Natural killer cell treated with Interleukin-12 subunit alpha and Interleukin-12 subunit beta and Interleukin-15 and Interleukin-18, amount 100 ng/mL, for 72 hours (primary cell): ENCODE results near the gene GAPVD1. TPM values are rescaled to one million over a fixed set of nuclear protein-coding genes. Genes with fewer than 3 reads are reported as not detected.
"Not testable (repeated sequence)": the region's sequence is repeated elsewhere in the genome, so short reads cannot be mapped to it uniquely, and the experiment has no call there.

Experiments used
- ATAC-seq, 2 donors: fragments of 150-1000 bp; cut with Tn5 transposase in 1 of 2; sonication (Bioruptor Pico), chemical (Tn5 transposase) in 1 of 2; 2 replicates each; pipeline ENCODE4 v1.10.0; 2021
- DNase-seq: peaks from one replicate; pipeline ENCODE4 v3.0.0; 2022; ENCODE audit warnings: low spot score
- H3K27ac Mint-ChIP-seq, 2 donors: 1 replicate in 1 of 2; 2 replicates in 1 of 2; pipeline ENCODE4 v1.8.0; 2022; ENCODE audit warnings: mixed read lengths in 2 of 2, mild to moderate bottlenecking in 1 of 2, moderate library complexity in 1 of 2
- H3K27me3 Mint-ChIP-seq, 2 donors: 1 replicate in 1 of 2; 2 replicates in 1 of 2; pipeline ENCODE4 v1.8.0; 2022; ENCODE audit warnings: mixed read lengths in 2 of 2
- H3K36me3 Mint-ChIP-seq: one replicate; pipeline ENCODE4 v1.8.0; 2022; ENCODE audit warnings: mixed read lengths
- H3K4me1 Mint-ChIP-seq, 2 donors: 1 replicate in 1 of 2; 2 replicates in 1 of 2; pipeline ENCODE4 v1.8.0; 2022; ENCODE audit warnings: low read depth in 2 of 2, mixed read lengths in 2 of 2, mild to moderate bottlenecking in 1 of 2
- H3K4me3 Mint-ChIP-seq: one replicate; pipeline ENCODE4 v1.8.0; 2022; ENCODE audit warnings: mixed read lengths
- H3K9me3 Mint-ChIP-seq: 2 replicates; pipeline ENCODE4 v1.8.0; 2022; ENCODE audit warnings: mixed read lengths
- total RNA-seq, 2 donors: library from RNA; stranded (reverse); gene quantifications; one replicate each; pipeline ENCODE4 v1.2.3, GENCODE V29; 2022

The GAPVD1 gene
- total RNA-seq, 2 donors from 2014 or later: 57.8 to 71.7 TPM

GRCh38 chr9:125304273-125304672 lies 42.6 kb downstream of the GAPVD1 start:
- Mint-ChIP-seq H3K9me3 (no peaks in the 10 kb centered on the region), H3K4me1 (no peaks in the 10 kb centered on the region), H3K27ac (no peak overlapping the region), H3K36me3 (peaks cover 18% of the 10 kb centered on the region), H3K27me3 (no peaks in the 10 kb centered on the region), H3K4me3 (no peak overlapping the region)
- ATAC-seq: no peak
- DNase-seq: no peak

- Mint-ChIP-seq H3K27me3 (no peaks in the 10 kb centered on the region), H3K4me1 (no peaks in the 10 kb centered on the region), H3K4me3 (no peak overlapping the region), H3K9me3 (no peaks in the 10 kb centered on the region), H3K27ac (no peak overlapping the region), H3K36me3 (peaks cover 39% of the 10 kb centered on the region)
- DNase-seq (no peak), ATAC-seq (no peak)
These were observed 50.8 kb downstream of the GAPVD1 start for GRCh38 chr9:125312411-125312810.

DNA sequence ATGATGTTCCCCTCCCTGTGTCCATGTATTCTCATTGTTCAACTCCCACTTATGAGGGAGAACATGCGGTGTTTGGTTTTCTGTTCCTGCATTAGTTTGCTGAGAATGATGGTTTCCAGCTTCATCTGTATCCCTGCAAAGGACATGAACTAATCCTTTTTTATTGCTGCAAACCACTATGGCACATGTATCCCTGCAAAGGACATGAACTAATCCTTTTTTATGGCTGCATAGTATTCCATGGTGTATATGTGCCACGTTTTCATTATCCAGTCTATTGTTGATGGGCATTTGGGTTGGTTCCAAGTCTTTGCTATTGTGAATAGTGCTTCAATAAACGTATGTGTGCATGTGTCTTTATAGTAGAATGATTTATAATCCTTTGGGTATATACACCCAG lies 54.7 kb downstream of the GAPVD1 start:
- peaks cover 37% of the 10 kb centered on the region for H3K36me3 Mint-ChIP-seq
- ATAC-seq, H3K9me3 Mint-ChIP-seq, H3K4me1 Mint-ChIP-seq, H3K4me3 Mint-ChIP-seq, H3K27me3 Mint-ChIP-seq, DNase-seq, H3K27ac Mint-ChIP-seq: not testable (repeated sequence)

- no peak for DNase-seq
- peaks cover 37% of the 10 kb centered on the region for H3K36me3 Mint-ChIP-seq
- H3K27me3 Mint-ChIP-seq: no peaks in the 10 kb centered on the region
- no peaks in the 10 kb centered on the region for H3K9me3 Mint-ChIP-seq
- no peaks in the 10 kb centered on the region for H3K4me1 Mint-ChIP-seq
- no peak overlapping the region for H3K27ac Mint-ChIP-seq
- no peak overlapping the region for H3K4me3 Mint-ChIP-seq
- ATAC-seq: no peak
These were observed 56.1 kb downstream of the GAPVD1 start for GRCh38 chr9:125317704-125318103.

- ATAC-seq: no peak
- H3K36me3 Mint-ChIP-seq: peaks cover 19% of the 10 kb centered on the region
- no peaks in the 10 kb centered on the region for H3K27me3 Mint-ChIP-seq
- H3K9me3 Mint-ChIP-seq: no peaks in the 10 kb centered on the region
- H3K27ac Mint-ChIP-seq: no peak overlapping the region
- no peak for DNase-seq
- no peak overlapping the region for H3K4me3 Mint-ChIP-seq
- no peaks in the 10 kb centered on the region for H3K4me1 Mint-ChIP-seq
These were observed 59.9 kb downstream of the GAPVD1 start for GRCh38 chr9:125321496-125321895.

DNA sequence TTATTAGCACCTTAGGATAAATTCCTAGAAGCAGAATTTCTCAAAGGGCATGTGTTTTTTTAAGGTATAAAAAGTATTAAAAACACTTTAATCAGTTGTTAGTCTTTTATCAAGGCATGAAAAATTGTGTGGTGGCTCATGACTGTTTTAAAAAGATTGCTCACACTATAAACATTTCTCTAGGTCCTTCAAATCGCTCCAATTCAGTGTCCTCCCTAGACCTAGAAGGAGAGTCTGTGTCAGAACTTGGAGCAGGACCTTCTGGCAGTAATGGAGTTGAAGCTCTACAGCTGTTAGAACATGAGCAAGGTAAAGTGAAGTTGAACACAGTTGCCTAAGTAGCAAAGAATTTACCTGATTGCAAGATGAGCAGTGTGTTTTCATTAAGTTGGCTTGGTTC lies 62.0 kb downstream of the GAPVD1 start:
- Mint-ChIP-seq H3K4me3 (no peak overlapping the region), H3K9me3 (no peaks in the 10 kb centered on the region), H3K27ac (no peak overlapping the region), H3K27me3 (no peaks in the 10 kb centered on the region), H3K4me1 (no peaks in the 10 kb centered on the region), H3K36me3 (peaks cover 11% of the 10 kb centered on the region)
- ATAC-seq (no peak), DNase-seq (no peak)

GRCh38 chr9:125325826-125326225 lies 64.2 kb downstream of the GAPVD1 start:
- Mint-ChIP-seq H3K4me1 (no peaks in the 10 kb centered on the region), H3K36me3 (peaks cover 16% of the 10 kb centered on the region), H3K27me3 (no peaks in the 10 kb centered on the region), H3K4me3 (no peak overlapping the region), H3K9me3 (no peaks in the 10 kb centered on the region), H3K27ac (no peak overlapping the region)
- no peak for ATAC-seq
- DNase-seq: no peak

DNA sequence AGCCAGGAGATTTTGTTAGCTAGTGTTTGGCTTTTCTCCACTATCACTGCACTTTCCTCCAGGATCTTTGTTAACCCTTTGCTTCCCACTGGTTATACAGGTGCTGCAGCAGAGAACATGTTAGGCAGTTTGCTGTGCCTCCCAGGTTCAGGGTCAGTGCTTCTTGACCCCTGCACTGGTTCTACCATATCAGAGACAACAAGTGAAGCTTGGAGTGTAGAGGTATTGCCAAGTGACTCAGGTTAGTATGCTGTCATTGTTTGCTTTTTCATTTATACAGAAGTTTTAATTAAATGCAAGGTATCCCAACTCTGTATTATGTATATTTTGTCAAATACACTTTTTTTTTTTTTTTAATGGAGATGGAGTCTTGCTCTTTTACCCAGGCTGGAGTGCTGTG lies 68.4 kb downstream of the GAPVD1 start:
- Mint-ChIP-seq H3K9me3 (no peaks in the 10 kb centered on the region), H3K27ac (no peak overlapping the region), H3K4me1 (peaks cover 7 to 12% of the 10 kb centered on the region in 2 donors), H3K36me3 (peaks cover 22% of the 10 kb centered on the region), H3K27me3 (no peaks in the 10 kb centered on the region), H3K4me3 (no peak overlapping the region)
- DNase-seq (no peak), ATAC-seq (no peak)

DNA sequence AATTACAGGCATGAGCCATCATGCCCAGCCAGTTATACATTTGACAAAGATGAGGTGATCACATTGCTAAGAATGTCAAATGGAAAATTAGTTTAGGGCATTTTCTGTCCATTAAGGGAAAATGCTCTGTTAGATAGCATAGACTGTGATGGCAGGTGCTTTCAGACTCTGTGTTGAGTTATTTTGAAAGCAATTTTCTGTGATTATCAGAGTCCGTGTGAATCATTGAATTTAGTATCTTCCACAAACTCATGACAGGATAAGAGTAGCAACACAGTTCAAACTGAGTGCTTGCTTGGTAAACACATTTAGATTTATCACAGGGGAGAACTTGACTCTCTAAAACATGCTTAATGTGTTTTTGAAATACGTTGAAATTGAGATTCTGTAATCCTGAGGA lies 69.0 kb downstream of the GAPVD1 start:
- Mint-ChIP-seq H3K4me1 (peaks cover 7 to 12% of the 10 kb centered on the region in 2 donors), H3K36me3 (peaks cover 22% of the 10 kb centered on the region)

DNA sequence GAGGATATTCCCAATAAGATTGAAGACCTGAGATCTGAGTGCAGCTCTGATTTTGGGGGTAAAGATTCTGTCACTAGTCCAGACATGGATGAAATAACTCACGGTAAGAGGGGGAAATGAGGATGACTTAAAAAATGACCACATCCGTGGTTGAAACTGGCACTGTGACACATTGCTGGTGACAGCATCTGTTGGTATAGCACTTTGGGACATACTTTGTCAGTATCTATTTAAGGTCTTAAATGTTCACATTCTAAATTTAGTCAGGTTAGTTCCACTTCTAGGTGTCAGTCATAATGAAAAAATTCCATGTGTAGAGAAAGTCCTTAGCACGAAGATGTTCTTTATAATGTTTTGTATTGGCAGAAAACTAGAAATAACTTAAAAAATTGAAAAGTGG lies 70.9 kb downstream of the GAPVD1 start:
- H3K4me3 Mint-ChIP-seq: peak overlapping the region; percentile 9
- H3K9me3 Mint-ChIP-seq: no peaks in the 10 kb centered on the region
- ATAC-seq: peak; percentile 81 to 97
- peaks cover 7 to 12% of the 10 kb centered on the region in 2 donors for H3K4me1 Mint-ChIP-seq
- peak overlapping the region; percentile 34 to 52 for H3K27ac Mint-ChIP-seq
- no peaks in the 10 kb centered on the region for H3K27me3 Mint-ChIP-seq
- H3K36me3 Mint-ChIP-seq: peaks cover 22% of the 10 kb centered on the region
- DNase-seq: no peak

More for the DNA sequence above, 69.0 kb downstream of the GAPVD1 start:
- Mint-ChIP-seq H3K27ac (no peak overlapping the region), H3K27me3 (no peaks in the 10 kb centered on the region), H3K4me3 (no peak overlapping the region), H3K9me3 (no peaks in the 10 kb centered on the region)
- DNase-seq (no peak), ATAC-seq (no peak)

DNA sequence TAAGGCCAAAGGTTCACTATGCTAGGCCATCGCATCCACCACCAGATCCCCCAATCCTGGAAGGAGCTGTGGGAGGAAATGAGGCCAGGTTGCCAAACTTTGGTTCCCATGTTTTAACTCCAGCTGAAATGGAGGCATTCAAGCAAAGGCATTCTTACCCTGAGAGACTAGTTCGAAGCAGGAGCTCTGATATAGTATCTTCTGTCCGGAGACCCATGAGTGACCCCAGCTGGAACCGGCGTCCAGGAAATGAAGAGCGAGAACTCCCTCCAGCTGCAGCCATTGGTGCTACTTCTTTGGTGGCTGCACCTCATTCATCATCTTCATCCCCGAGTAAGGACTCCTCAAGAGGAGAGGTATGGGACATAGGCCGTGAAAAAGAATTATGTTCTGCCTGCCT lies 75.6 kb downstream of the GAPVD1 start:
- Mint-ChIP-seq H3K9me3 (no peaks in the 10 kb centered on the region), H3K27me3 (no peaks in the 10 kb centered on the region), H3K4me1 (peaks cover 4 to 5% of the 10 kb centered on the region in 2 donors), H3K27ac (no peak overlapping the region), H3K4me3 (no peak overlapping the region), H3K36me3 (peaks cover 16% of the 10 kb centered on the region)
- ATAC-seq (no peak), DNase-seq (no peak)

GRCh38 chr9:125338929-125339328 lies 77.3 kb downstream of the GAPVD1 start:
- H3K36me3 Mint-ChIP-seq: peaks cover 12% of the 10 kb centered on the region
- H3K27ac Mint-ChIP-seq: no peak overlapping the region
- no peaks in the 10 kb centered on the region for H3K4me1 Mint-ChIP-seq
- DNase-seq (no peak), ATAC-seq (no peak)
- H3K27me3 Mint-ChIP-seq: no peaks in the 10 kb centered on the region
- no peaks in the 10 kb centered on the region for H3K9me3 Mint-ChIP-seq
- H3K4me3 Mint-ChIP-seq: no peak overlapping the region

- ATAC-seq: no peak
- Mint-ChIP-seq H3K27ac (no peak overlapping the region), H3K27me3 (no peaks in the 10 kb centered on the region), H3K36me3 (peaks cover 6% of the 10 kb centered on the region), H3K4me3 (no peak overlapping the region), H3K4me1 (no peaks in the 10 kb centered on the region), H3K9me3 (no peaks in the 10 kb centered on the region)
- no peak for DNase-seq
These were observed 79.9 kb downstream of the GAPVD1 start for GRCh38 chr9:125341566-125341965.

DNA sequence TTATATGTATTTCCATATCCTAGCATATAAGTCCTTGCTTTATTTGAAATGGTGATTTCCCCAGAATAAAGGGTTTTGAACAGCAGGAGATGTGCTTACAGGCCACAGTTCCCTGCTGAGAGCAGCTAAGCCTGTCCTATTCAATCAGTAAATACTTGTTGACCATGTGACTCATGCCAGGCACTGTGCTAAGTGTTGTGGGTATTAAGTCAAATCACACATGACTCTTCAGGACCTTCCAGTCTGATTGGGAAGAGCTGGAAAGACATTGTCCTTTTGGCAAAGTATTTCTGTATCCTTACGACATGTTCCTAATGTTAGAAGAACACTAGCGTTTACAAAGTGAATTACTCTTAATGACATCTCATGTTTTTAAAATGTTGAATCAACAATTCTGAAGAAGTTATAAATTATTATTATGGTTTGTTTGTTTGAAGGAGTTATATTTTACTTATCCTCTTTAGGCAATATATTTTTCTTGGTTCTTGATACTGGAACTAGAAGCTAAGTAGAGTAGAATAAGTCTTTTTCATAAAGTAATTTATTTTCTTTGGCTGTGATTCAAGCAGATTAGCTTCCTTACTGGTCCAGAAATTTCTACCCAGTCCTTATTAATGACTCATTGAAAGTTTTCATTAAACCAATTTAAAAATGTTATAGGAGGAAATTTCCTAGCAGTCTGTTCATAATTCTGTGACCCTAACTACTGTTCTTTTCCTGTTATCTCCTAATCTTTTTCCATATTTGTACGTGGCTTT lies 82.1 kb downstream of the GAPVD1 start:
- ATAC-seq (no peak), DNase-seq (no peak)
- Mint-ChIP-seq H3K4me1 (no peaks in the 10 kb centered on the region), H3K9me3 (no peaks in the 10 kb centered on the region), H3K27me3 (no peaks in the 10 kb centered on the region), H3K4me3 (no peak overlapping the region), H3K36me3 (peaks cover 6% of the 10 kb centered on the region), H3K27ac (no peak overlapping the region)
